ENCODE data around the gene DYNC1LI1.

Gene DYNC1LI1

GRCh38 chr3:32613183-32613582, 42.5 kb upstream of the DYNC1LI1 start:
- Histone ChIP-seq H3K4me2 (ENCODE audit: low read length) (no peak overlapping the region), H3K4me3 (ENCODE audit: low read depth, low read length) (no peak overlapping the region), H3K79me2 (no peaks in the 10 kb centered on the region), H3K9me3 (ENCODE audit: control insufficient read depth, low read length) (no peaks in the 10 kb centered on the region), H3K36me3 (ENCODE audit: control insufficient read depth, insufficient read depth, low read length) (no peaks in the 10 kb centered on the region), H3K27ac (no peak overlapping the region), H3K27me3 (ENCODE audit: control insufficient read depth, insufficient read depth, low read length) (no peaks in the 10 kb centered on the region), H2AFZ (no peak overlapping the region), H3K9ac (no peak overlapping the region), H3K4me1 (no peaks in the 10 kb centered on the region)
- TF ChIP-seq CTCF (IDR thresholded peaks at IDR 0.05), result no peak

GRCh38 chr3:32612547-32612946, 41.9 kb upstream of the DYNC1LI1 start:
- H3K4me2 ChIP-seq (ENCODE audit: low read length), result no peak overlapping the region
- peak overlapping the region; percentile 18 for H2AFZ ChIP-seq
- no peaks in the 10 kb centered on the region for H3K4me1 ChIP-seq
- no peak overlapping the region for H3K9ac ChIP-seq
- no peaks in the 10 kb centered on the region for H3K9me3 ChIP-seq (ENCODE audit: control insufficient read depth, low read length)
- no peaks in the 10 kb centered on the region for H3K27me3 ChIP-seq (ENCODE audit: control insufficient read depth, insufficient read depth, low read length)
- no peak for TF ChIP-seq CTCF (IDR thresholded peaks at IDR 0.05)
- H3K4me3 ChIP-seq (ENCODE audit: low read depth, low read length), result no peak overlapping the region
- no peaks in the 10 kb centered on the region for H3K36me3 ChIP-seq (ENCODE audit: control insufficient read depth, insufficient read depth, low read length)
- no peaks in the 10 kb centered on the region for H3K79me2 ChIP-seq
- H3K27ac ChIP-seq, result no peak overlapping the region

DNA sequence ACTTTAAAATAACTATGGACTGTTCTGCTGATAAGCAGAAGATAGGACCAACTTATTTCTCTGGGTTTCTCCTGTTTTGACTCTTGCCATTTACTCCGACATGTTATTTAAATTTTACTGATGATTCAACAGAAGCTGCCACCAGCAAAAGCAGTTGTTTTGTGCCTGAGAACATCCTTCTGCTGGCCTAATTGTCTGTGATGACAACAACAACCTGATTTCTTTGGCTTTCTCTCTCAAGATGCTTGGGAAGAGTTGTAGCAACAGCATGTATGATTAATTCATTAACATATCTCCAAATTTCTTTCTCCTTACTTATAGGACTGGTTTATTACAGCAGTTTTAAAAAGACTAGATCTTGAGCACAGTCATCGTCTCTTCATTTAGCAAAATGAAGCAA, 36.9 kb upstream of the DYNC1LI1 start:
- Histone ChIP-seq H3K9me3 (ENCODE audit: control insufficient read depth, low read length) (no peaks in the 10 kb centered on the region), H2AFZ (no peak overlapping the region), H3K4me2 (ENCODE audit: low read length) (no peak overlapping the region), H3K36me3 (ENCODE audit: control insufficient read depth, insufficient read depth, low read length) (no peaks in the 10 kb centered on the region), H3K9ac (no peak overlapping the region), H3K27me3 (ENCODE audit: control insufficient read depth, insufficient read depth, low read length) (no peaks in the 10 kb centered on the region), H3K79me2 (no peaks in the 10 kb centered on the region), H3K4me1 (no peaks in the 10 kb centered on the region), H3K4me3 (ENCODE audit: low read depth, low read length) (no peak overlapping the region), H3K27ac (no peak overlapping the region)
- no peak for TF ChIP-seq CTCF (IDR thresholded peaks at IDR 0.05)

DNA sequence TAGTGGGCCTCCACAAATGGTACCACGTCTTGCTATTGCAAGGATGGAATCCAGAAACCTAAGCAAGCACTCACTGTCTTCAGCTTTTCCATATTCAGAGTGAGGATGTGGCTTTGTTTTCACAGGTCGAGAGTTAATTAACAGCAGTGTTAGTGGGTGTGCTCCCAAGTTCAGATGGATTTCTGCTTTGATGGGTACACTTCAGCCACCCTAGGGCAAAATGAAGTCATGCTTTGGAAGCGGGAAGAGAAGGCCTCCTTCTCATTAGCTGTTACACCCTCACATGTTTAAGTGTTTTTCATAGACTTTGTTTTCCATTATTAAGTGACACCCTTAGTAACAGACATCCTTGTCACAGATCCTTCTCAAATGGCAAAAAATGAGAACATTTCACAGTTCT, 36.3 kb upstream of the DYNC1LI1 start:
- no peaks in the 10 kb centered on the region for H3K79me2 ChIP-seq
- no peaks in the 10 kb centered on the region for H3K4me1 ChIP-seq
- no peak overlapping the region for H3K9ac ChIP-seq
- no peaks in the 10 kb centered on the region for H3K9me3 ChIP-seq (ENCODE audit: control insufficient read depth, low read length)
- no peak for TF ChIP-seq CTCF (IDR thresholded peaks at IDR 0.05)
- no peak overlapping the region for H3K27ac ChIP-seq
- H2AFZ ChIP-seq, result no peak overlapping the region
- no peaks in the 10 kb centered on the region for H3K36me3 ChIP-seq (ENCODE audit: control insufficient read depth, insufficient read depth, low read length)
- no peaks in the 10 kb centered on the region for H3K27me3 ChIP-seq (ENCODE audit: control insufficient read depth, insufficient read depth, low read length)
- no peak overlapping the region for H3K4me2 ChIP-seq (ENCODE audit: low read length)
- no peak overlapping the region for H3K4me3 ChIP-seq (ENCODE audit: low read depth, low read length)

DNA sequence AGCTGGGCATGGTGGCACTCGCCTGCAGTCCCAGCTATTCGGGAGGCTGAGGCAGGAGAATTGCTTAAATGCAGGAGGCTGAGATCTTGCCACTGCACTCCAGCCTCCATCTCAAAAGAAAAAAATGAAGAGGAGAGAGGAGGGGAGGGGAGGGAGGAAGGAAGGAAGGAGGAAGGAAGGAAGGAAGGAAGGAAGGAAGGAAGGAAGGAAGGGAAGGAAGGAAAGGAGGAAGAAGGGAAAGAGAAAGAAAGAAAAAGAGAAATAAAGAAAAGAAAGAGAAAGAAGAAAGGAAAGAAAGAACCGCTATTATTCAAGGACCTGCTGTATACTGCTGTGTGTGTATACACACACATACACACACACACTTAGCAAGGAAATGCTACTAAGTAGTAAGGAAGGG, 35.6 kb upstream of the DYNC1LI1 start:
- H3K27ac ChIP-seq, result no peak overlapping the region
- H3K9me3 ChIP-seq (ENCODE audit: control insufficient read depth, low read length), result no peaks in the 10 kb centered on the region
- no peak for TF ChIP-seq CTCF (IDR thresholded peaks at IDR 0.05)
- H3K4me2 ChIP-seq (ENCODE audit: low read length), result no peak overlapping the region
- H3K36me3 ChIP-seq (ENCODE audit: control insufficient read depth, insufficient read depth, low read length), result no peaks in the 10 kb centered on the region
- H3K27me3 ChIP-seq (ENCODE audit: control insufficient read depth, insufficient read depth, low read length), result no peaks in the 10 kb centered on the region
- no peak overlapping the region for H3K9ac ChIP-seq
- H3K4me1 ChIP-seq, result no peaks in the 10 kb centered on the region
- H3K79me2 ChIP-seq, result no peaks in the 10 kb centered on the region
- no peak overlapping the region for H2AFZ ChIP-seq
- no peak overlapping the region for H3K4me3 ChIP-seq (ENCODE audit: low read depth, low read length)

All from parathyroid adenoma (tissue), 2 donors.